SK-N-SH (cell line): ENCODE measurements around the gene CNTNAP2. TPM values are rescaled to one million over a fixed set of nuclear protein-coding genes. Genes with fewer than 3 reads are reported as not detected.

Experiments
- CTCF ChIA-PET: fragments of 300-600, 350-600 bp; formaldehyde crosslinking; extraction: SDS; loops from one replicate; lab custom pipeline; 2021; lab: Yijun Ruan, JAX
- POLR2A ChIA-PET: fragments of 350-600 bp; sonication (Branson Sonifier 250); formaldehyde crosslinking; extraction: SDS; loops from one replicate; lab custom pipeline; 2020; ENCODE audit warnings: antibody characterized with exemption, inconsistent platforms; lab: Yijun Ruan, JAX
- DNase-seq: peaks from one replicate; pipeline ENCODE4 v3.0.0; 2012
- H2AFZ ChIP-seq: fragments of 200-600 bp; sonication (generic); 2 replicates; pipeline ENCODE4 v1.8.1; 2016; ENCODE audit warnings: antibody characterized with exemption, mild to moderate bottlenecking, low read depth
- H3F3A ChIP-seq: fragments of 200-600 bp; sonication (generic); replicated peaks from 2 replicates; pipeline ENCODE3; 2016; ENCODE audit warnings: antibody characterized with exemption, mild to moderate bottlenecking; ENCODE audit not compliant: insufficient read depth
- H3K27ac ChIP-seq, 2 experiments: fragments of 200-500 bp in 1 of 2; fragments of 200-600 bp in 1 of 2; sonication (Bioruptor generic) in 1 of 2; sonication (generic), shearing (Covaris generic) in 1 of 2; 2 replicates each; pipeline versions ENCODE4 v1.5.1 to v1.6.1; 2014 to 2016; ENCODE audit warnings: low read depth in 2 of 2, inconsistent platforms in 1 of 2, low read length in 1 of 2, mild to moderate bottlenecking in 1 of 2, mixed read lengths in 1 of 2
- H3K27me3 ChIP-seq: fragments of 200-600 bp; sonication (generic), shearing (Covaris generic); 2 replicates; pipeline ENCODE4 v1.6.1; 2016; ENCODE audit warnings: mixed run types; ENCODE audit not compliant: insufficient read depth
- H3K36me3 ChIP-seq, 2 experiments: fragments of 200-500 bp in 1 of 2; fragments of 200-600 bp in 1 of 2; sonication (Bioruptor generic) in 1 of 2; sonication (generic) in 1 of 2; replicated peaks in 1 of 2; 2 replicates each; pipeline versions ENCODE3 to v1.5.1; 2014 to 2016; ENCODE audit warnings: low read length in 1 of 2, mild to moderate bottlenecking in 1 of 2; ENCODE audit not compliant: insufficient read depth in 2 of 2, control insufficient read depth in 1 of 2
- H3K4me1 ChIP-seq, 2 experiments: fragments of 200-500 bp in 1 of 2; fragments of 200-600 bp in 1 of 2; sonication (Bioruptor generic) in 1 of 2; sonication (generic), shearing (Covaris generic) in 1 of 2; 2 replicates each; pipeline versions ENCODE4 v1.5.1 to v1.6.1; 2014 to 2016; ENCODE audit warnings: low read depth in 1 of 2, low read length in 1 of 2, mixed run types in 1 of 2; ENCODE audit not compliant: insufficient read depth in 2 of 2, control insufficient read depth in 1 of 2
- H3K4me2 ChIP-seq: fragments of 200-600 bp; sonication (generic), shearing (Covaris generic); 2 replicates; pipeline ENCODE4 v1.6.1; 2017; ENCODE audit warnings: mixed run types
- H3K4me3 ChIP-seq, 2 experiments: fragments of 200-500 bp in 1 of 2; fragments of 200-600 bp in 1 of 2; sonication (Bioruptor generic) in 1 of 2; sonication (generic), shearing (Covaris generic) in 1 of 2; 2 replicates each; pipeline versions ENCODE4 v1.5.1 to v1.8.1; 2014 to 2016; ENCODE audit warnings: low read depth in 2 of 2, inconsistent platforms in 1 of 2, low read length in 1 of 2, mild to moderate bottlenecking in 1 of 2, mixed read lengths in 1 of 2, moderate library complexity in 1 of 2
- H3K79me2 ChIP-seq: fragments of 200-600 bp; sonication (generic); 2 replicates; pipeline ENCODE4 v1.8.1; 2017; ENCODE audit warnings: mild to moderate bottlenecking; ENCODE audit not compliant: insufficient read depth
- H3K9ac ChIP-seq: fragments of 200-600 bp; sonication (generic); 2 replicates; pipeline ENCODE4 v1.6.1; 2017; ENCODE audit warnings: mixed run types
- H3K9me2 ChIP-seq: fragments of 200-600 bp; sonication (generic); 2 replicates; pipeline ENCODE4 v1.6.1; 2017; ENCODE audit warnings: mixed run types
- H3K9me3 ChIP-seq: fragments of 200-600 bp; sonication (generic); 2 replicates; pipeline ENCODE4 v1.6.1; 2017; ENCODE audit warnings: mixed run types, mild to moderate bottlenecking, moderate library complexity
- H4K20me1 ChIP-seq: fragments of 200-600 bp; sonication (generic); 2 replicates; pipeline ENCODE4 v1.6.1; 2017; ENCODE audit warnings: mild to moderate bottlenecking, mixed run types; ENCODE audit not compliant: insufficient read depth
- ELF1 ChIP-seq: IDR thresholded peaks from 2 replicates; pipeline ENCODE4 v1.4.0; 2012
- EZH2phosphoT487 ChIP-seq: fragments of 200-600 bp; sonication (generic); IDR thresholded peaks from 2 replicates; pipeline ENCODE4 v1.6.1; 2017; ENCODE audit warnings: low read depth, mixed run types, mild to moderate bottlenecking, antibody characterized with exemption, moderate library complexity, borderline replicate concordance
- GATA2 ChIP-seq: sonication (generic); formaldehyde crosslinking; IDR thresholded peaks from 2 replicates; pipeline ENCODE4 v1.5.0; 2020; ENCODE audit warnings: mild to moderate bottlenecking, missing genetic modification reagents
- JUND ChIP-seq: IDR thresholded peaks from 2 replicates; pipeline ENCODE4 v1.4.0; 2012
- MEF2A ChIP-seq: IDR thresholded peaks from 2 replicates; pipeline ENCODE4 v1.4.0; 2012; ENCODE audit warnings: low read depth, borderline replicate concordance
- MXI1 ChIP-seq: IDR thresholded peaks from 2 replicates; pipeline ENCODE4 v1.6.1; 2012; ENCODE audit warnings: mild to moderate bottlenecking, low read depth, low read length, improper control_type of control experiment
- NRF1 ChIP-seq: IDR thresholded peaks from 2 replicates; pipeline ENCODE4 v1.6.1; 2012; ENCODE audit warnings: low read depth, mild to moderate bottlenecking, low read length
- POLR2AphosphoS5 ChIP-seq: IDR thresholded peaks from 2 replicates; pipeline ENCODE4 v1.6.1; 2012; ENCODE audit warnings: low read depth, low read length
- RCOR1 ChIP-seq: fragments of 150-350 bp; IDR thresholded peaks from 2 replicates; pipeline ENCODE4 v1.6.1; 2017; ENCODE audit warnings: antibody characterized with exemption, low read length
- SIN3A ChIP-seq: IDR thresholded peaks from 2 replicates; pipeline ENCODE4 v1.6.1; 2012; ENCODE audit warnings: low read depth, mild to moderate bottlenecking, low read length, moderate library complexity, borderline replicate concordance
- SMC3 ChIP-seq: IDR thresholded peaks from 2 replicates; pipeline ENCODE4 v1.6.1; 2012; ENCODE audit warnings: low read depth, low read length, improper control_type of control experiment
- TAF1 ChIP-seq: IDR thresholded peaks from 2 replicates; pipeline ENCODE4 v1.6.1; 2012; ENCODE audit warnings: low read depth, mild to moderate bottlenecking, low read length, moderate library complexity, borderline replicate concordance
- TCF12 ChIP-seq: IDR thresholded peaks from 2 replicates; pipeline ENCODE4 v1.4.0; 2012
- YY1 ChIP-seq: IDR thresholded peaks from 2 replicates; pipeline ENCODE4 v1.4.0; 2012; ENCODE audit warnings: low read depth, mild to moderate bottlenecking
- WGBS: methylation state at CpG from one replicate; pipeline ENCODE4 v1.1.6; 2017; ENCODE audit warnings: low lambda C conversion rate; 5-methylcytosine and 5-hydroxymethylcytosine counted together
- polyA plus RNA-seq, 3 experiments: library from polyadenylated mRNA; depleted of rRNA; stranded (reverse); fragments of >200 nt; gene quantifications; 2 replicates each; pipeline ENCODE4 v1.2.3, GENCODE V29; 2012
- TF ChIP-seq, protein P1 (sequence below): IDR thresholded peaks from 2 replicates; pipeline ENCODE4; 2012
- TF ChIP-seq, protein P2 (sequence below): IDR thresholded peaks from 2 replicates; pipeline ENCODE4 v1.6.1; 2012; ENCODE audit warnings: mild to moderate bottlenecking, low read depth, low read length, moderate library complexity
- TF ChIP-seq, protein P3 (sequence below): fragments of 150-350 bp; IDR thresholded peaks from 2 replicates; pipeline ENCODE4 v1.6.1; 2016; ENCODE audit warnings: mild to moderate bottlenecking, low read depth, low read length
- TF ChIP-seq, protein P4 (sequence below): IDR thresholded peaks from 2 replicates; pipeline ENCODE4 v1.4.0; 2012; ENCODE audit warnings: low read depth

Gene CNTNAP2
- polyA plus RNA-seq, 1 of the 3 experiments (the other 2 are of a cell fraction), result 3.4 TPM

DNA sequence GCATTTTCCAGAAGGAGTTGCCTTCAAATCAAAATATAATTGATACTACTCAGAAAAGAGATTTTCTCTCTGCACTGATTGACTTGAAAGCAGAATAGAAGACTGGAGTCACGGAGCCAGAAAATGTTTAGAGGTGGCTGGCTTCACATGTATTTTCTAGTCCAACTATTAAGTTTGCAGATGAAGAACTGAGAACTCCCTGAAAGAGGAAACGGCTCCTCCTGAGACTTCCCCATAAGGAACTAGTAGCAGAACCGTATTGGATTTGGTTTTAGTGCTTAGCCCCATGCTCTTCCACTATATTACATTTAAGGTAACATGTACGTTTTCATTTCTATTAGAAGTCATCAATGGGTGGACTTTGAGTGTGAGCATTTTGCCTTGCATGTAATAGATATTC is 946.3 kb downstream of the CNTNAP2 start:
- Histone ChIP-seq H3K9me3 (no peaks in the 10 kb centered on the region), H3K36me3 (no peaks in the 10 kb centered on the region), H3F3A (no peaks in the 10 kb centered on the region), H3K79me2 (no peaks in the 10 kb centered on the region), H3K9ac (no peak overlapping the region), H3K4me2 (no peak overlapping the region), H3K27ac (no peak overlapping the region), H2AFZ (no peak overlapping the region), H3K27me3 (no peaks in the 10 kb centered on the region), H4K20me1 (no peaks in the 10 kb centered on the region), H3K9me2 (no peaks in the 10 kb centered on the region), H3K4me1 (no peaks in the 10 kb centered on the region), H3K4me3 (no peak overlapping the region)
- WGBS, result 49% methylated on average over 4 of the region's 4 CpGs
- no peak for DNase-seq
- TF ChIP-seq, protein P1, sequence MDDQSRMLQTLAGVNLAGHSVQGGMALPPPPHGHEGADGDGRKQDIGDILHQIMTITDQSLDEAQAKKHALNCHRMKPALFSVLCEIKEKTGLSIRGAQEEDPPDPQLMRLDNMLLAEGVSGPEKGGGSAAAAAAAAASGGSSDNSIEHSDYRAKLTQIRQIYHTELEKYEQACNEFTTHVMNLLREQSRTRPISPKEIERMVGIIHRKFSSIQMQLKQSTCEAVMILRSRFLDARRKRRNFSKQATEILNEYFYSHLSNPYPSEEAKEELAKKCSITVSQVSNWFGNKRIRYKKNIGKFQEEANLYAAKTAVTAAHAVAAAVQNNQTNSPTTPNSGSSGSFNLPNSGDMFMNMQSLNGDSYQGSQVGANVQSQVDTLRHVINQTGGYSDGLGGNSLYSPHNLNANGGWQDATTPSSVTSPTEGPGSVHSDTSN, result no peak
- TF ChIP-seq MEF2A, result no peak
- TF ChIP-seq, protein P2, sequence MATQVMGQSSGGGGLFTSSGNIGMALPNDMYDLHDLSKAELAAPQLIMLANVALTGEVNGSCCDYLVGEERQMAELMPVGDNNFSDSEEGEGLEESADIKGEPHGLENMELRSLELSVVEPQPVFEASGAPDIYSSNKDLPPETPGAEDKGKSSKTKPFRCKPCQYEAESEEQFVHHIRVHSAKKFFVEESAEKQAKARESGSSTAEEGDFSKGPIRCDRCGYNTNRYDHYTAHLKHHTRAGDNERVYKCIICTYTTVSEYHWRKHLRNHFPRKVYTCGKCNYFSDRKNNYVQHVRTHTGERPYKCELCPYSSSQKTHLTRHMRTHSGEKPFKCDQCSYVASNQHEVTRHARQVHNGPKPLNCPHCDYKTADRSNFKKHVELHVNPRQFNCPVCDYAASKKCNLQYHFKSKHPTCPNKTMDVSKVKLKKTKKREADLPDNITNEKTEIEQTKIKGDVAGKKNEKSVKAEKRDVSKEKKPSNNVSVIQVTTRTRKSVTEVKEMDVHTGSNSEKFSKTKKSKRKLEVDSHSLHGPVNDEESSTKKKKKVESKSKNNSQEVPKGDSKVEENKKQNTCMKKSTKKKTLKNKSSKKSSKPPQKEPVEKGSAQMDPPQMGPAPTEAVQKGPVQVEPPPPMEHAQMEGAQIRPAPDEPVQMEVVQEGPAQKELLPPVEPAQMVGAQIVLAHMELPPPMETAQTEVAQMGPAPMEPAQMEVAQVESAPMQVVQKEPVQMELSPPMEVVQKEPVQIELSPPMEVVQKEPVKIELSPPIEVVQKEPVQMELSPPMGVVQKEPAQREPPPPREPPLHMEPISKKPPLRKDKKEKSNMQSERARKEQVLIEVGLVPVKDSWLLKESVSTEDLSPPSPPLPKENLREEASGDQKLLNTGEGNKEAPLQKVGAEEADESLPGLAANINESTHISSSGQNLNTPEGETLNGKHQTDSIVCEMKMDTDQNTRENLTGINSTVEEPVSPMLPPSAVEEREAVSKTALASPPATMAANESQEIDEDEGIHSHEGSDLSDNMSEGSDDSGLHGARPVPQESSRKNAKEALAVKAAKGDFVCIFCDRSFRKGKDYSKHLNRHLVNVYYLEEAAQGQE, result no peak
- TF ChIP-seq SIN3A, result no peak
- TF ChIP-seq YY1, result no peak
- no peak for TF ChIP-seq TCF12
- no peak for TF ChIP-seq TAF1
- TF ChIP-seq POLR2AphosphoS5, result no peak
- TF ChIP-seq GATA2 (CRISPR knock-in tag), result no peak
- TF ChIP-seq JUND, result no peak
- no peak for TF ChIP-seq ELF1
- TF ChIP-seq RCOR1, result no peak
- TF ChIP-seq, protein P3, sequence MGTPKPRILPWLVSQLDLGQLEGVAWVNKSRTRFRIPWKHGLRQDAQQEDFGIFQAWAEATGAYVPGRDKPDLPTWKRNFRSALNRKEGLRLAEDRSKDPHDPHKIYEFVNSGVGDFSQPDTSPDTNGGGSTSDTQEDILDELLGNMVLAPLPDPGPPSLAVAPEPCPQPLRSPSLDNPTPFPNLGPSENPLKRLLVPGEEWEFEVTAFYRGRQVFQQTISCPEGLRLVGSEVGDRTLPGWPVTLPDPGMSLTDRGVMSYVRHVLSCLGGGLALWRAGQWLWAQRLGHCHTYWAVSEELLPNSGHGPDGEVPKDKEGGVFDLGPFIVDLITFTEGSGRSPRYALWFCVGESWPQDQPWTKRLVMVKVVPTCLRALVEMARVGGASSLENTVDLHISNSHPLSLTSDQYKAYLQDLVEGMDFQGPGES, result no peak
- TF ChIP-seq, protein P4, sequence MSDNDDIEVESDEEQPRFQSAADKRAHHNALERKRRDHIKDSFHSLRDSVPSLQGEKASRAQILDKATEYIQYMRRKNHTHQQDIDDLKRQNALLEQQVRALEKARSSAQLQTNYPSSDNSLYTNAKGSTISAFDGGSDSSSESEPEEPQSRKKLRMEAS, result no peak
- TF ChIP-seq SMC3, result no peak
- TF ChIP-seq EZH2phosphoT487, result no peak
- no peak for TF ChIP-seq MXI1
- no peak for TF ChIP-seq NRF1
- ChIA-PET POLR2A (no interaction called here), CTCF (no interaction called here)
